Suprapubic skin (tissue), 4 donors: Measurements from ENCODE around the gene INF2. TPM values are rescaled to one million over a fixed set of nuclear protein-coding genes. Genes with fewer than 3 reads are reported as not detected.

Experiments
- DNase-seq, 2 donors: peaks; one replicate each; pipeline ENCODE4 v3.0.0-alpha.2; 2019; ENCODE audit warnings: low spot score in 2 of 2
- H3K27ac ChIP-seq: fragments of 200-600 bp; sonication (generic); one replicate; pipeline ENCODE4 v1.5.1; 2019
- H3K27me3 ChIP-seq: fragments of 200-600 bp; sonication (generic); one replicate; pipeline ENCODE4 v1.5.1; 2019
- H3K36me3 ChIP-seq: fragments of 200-600 bp; sonication (generic); one replicate; pipeline ENCODE4 v1.5.1; 2019
- H3K4me1 ChIP-seq: fragments of 200-600 bp; sonication (generic); one replicate; pipeline ENCODE4 v1.5.1; 2019
- H3K4me3 ChIP-seq: fragments of 200-600 bp; sonication (generic); one replicate; pipeline ENCODE4 v1.5.1; 2019; ENCODE audit warnings: mild to moderate bottlenecking
- H3K9me3 ChIP-seq: fragments of 200-600 bp; sonication (generic); one replicate; pipeline ENCODE4 v1.5.1; 2019
- EP300 ChIP-seq: sonication (generic); formaldehyde crosslinking; IDR thresholded peaks from one replicate; pipeline ENCODE4 v1.6.1; 2017; ENCODE audit warnings: antibody characterized with exemption
- POLR2A ChIP-seq, 2 donors: fragments of 450-650 bp; IDR thresholded peaks; one replicate each; pipeline ENCODE4 v1.6.1; 2017; ENCODE audit warnings: antibody characterized with exemption in 2 of 2, mild to moderate bottlenecking in 2 of 2, moderate library complexity in 2 of 2
- POLR2AphosphoS5 ChIP-seq, 3 donors: sonication (generic); formaldehyde crosslinking; IDR thresholded peaks; one replicate each; pipeline ENCODE4 v1.6.1; 2017; ENCODE audit warnings: antibody characterized with exemption in 3 of 3
- WGBS: methylation state at CpG from one replicate; pipeline ENCODE4 v1.1.5; 2018; 5-methylcytosine and 5-hydroxymethylcytosine counted together
- total RNA-seq, 4 donors: library from RNA; depleted of rRNA; stranded (reverse); fragments of >200 nt; gene quantifications; one replicate each; pipeline ENCODE4 v1.1.0, GENCODE V29; 2016
- TF ChIP-seq, protein P1 (sequence below), 2 donors: fragments of 200-600 bp in 1 of 2; fragments of 450-650 bp in 1 of 2; sonication (generic) in 1 of 2; IDR thresholded peaks; one replicate each; pipeline ENCODE4 v1.5.1; 2016 to 2019; ENCODE audit warnings: antibody characterized with exemption in 2 of 2, mild to moderate bottlenecking in 1 of 2, moderate library complexity in 1 of 2

Gene INF2
- total RNA-seq, 4 donors from 2014 or later: 52.1 to 126 (median 81.8) TPM

DNA sequence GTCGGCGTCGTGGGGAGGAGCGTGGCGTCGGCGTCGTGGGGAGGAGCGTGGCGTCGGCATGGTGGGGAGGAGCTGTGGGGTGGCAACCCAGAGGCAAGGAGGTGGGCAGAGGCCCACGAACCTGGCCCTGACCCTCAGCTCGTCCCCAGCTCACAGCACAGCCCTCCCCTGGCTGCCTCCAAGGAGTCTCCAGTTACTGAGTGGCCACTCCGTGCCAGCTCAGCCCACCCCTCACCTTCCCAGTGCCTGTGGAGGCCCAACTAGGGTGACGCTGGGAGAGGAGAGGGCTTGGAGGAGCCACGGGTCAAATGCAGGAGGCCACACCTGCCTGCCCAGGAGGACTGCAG is 40.4 kb downstream of the INF2 start:
- H3K4me1 ChIP-seq: peaks cover 35% of the 10 kb centered on the region

DNA sequence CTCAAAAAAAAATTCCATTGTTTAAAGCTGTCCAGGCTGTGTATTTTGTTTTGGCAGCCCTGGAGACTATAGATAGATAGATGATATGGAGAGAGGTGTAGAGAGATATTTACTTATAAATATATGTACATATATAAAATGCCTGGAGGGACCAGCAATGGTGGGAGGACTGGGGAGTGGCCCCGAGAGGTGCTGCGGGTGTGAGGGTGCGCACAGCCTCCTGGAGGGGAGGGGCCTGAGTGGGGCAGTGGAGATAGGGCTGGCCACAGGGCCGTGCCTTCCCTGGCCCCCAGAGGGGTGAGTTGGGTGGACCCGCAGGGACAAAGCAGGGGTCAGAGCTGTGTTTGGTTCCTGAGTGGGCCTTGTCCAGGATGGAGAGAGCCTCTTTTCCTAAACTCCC is 41.1 kb downstream of the INF2 start:
- no peaks in the 10 kb centered on the region for H3K36me3 ChIP-seq
- DNase-seq: no peak
- H3K27me3 ChIP-seq: no peaks in the 10 kb centered on the region
- no peaks in the 10 kb centered on the region for H3K9me3 ChIP-seq
- peaks cover 32% of the 10 kb centered on the region for H3K4me1 ChIP-seq
- H3K4me3 ChIP-seq: no peak overlapping the region
- no peak for TF ChIP-seq EP300
- TF ChIP-seq, protein P1, sequence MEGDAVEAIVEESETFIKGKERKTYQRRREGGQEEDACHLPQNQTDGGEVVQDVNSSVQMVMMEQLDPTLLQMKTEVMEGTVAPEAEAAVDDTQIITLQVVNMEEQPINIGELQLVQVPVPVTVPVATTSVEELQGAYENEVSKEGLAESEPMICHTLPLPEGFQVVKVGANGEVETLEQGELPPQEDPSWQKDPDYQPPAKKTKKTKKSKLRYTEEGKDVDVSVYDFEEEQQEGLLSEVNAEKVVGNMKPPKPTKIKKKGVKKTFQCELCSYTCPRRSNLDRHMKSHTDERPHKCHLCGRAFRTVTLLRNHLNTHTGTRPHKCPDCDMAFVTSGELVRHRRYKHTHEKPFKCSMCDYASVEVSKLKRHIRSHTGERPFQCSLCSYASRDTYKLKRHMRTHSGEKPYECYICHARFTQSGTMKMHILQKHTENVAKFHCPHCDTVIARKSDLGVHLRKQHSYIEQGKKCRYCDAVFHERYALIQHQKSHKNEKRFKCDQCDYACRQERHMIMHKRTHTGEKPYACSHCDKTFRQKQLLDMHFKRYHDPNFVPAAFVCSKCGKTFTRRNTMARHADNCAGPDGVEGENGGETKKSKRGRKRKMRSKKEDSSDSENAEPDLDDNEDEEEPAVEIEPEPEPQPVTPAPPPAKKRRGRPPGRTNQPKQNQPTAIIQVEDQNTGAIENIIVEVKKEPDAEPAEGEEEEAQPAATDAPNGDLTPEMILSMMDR (IDR thresholded peaks at IDR 0.05): no peak
- TF ChIP-seq POLR2AphosphoS5 (IDR thresholded peaks at IDR 0.05): no peak
- TF ChIP-seq POLR2A (IDR thresholded peaks at IDR 0.05): no peak
- no peak overlapping the region for H3K27ac ChIP-seq
- 79% methylated on average over 5 of the region's 5 CpGs for WGBS

More for the DNA sequence above, 40.4 kb downstream of the INF2 start:
- DNase-seq: no peak
- Histone ChIP-seq H3K9me3 (no peaks in the 10 kb centered on the region), H3K36me3 (no peaks in the 10 kb centered on the region), H3K4me3 (no peak overlapping the region), H3K27me3 (no peaks in the 10 kb centered on the region), H3K27ac (no peak overlapping the region)
- TF ChIP-seq EP300 (no peak), POLR2AphosphoS5 (IDR thresholded peaks at IDR 0.05) (no peak), POLR2A (IDR thresholded peaks at IDR 0.05) (no peak)
- TF ChIP-seq, protein P1 (IDR thresholded peaks at IDR 0.05): no peak
- WGBS: 92% methylated on average over 11 of the region's 16 CpGs

DNA sequence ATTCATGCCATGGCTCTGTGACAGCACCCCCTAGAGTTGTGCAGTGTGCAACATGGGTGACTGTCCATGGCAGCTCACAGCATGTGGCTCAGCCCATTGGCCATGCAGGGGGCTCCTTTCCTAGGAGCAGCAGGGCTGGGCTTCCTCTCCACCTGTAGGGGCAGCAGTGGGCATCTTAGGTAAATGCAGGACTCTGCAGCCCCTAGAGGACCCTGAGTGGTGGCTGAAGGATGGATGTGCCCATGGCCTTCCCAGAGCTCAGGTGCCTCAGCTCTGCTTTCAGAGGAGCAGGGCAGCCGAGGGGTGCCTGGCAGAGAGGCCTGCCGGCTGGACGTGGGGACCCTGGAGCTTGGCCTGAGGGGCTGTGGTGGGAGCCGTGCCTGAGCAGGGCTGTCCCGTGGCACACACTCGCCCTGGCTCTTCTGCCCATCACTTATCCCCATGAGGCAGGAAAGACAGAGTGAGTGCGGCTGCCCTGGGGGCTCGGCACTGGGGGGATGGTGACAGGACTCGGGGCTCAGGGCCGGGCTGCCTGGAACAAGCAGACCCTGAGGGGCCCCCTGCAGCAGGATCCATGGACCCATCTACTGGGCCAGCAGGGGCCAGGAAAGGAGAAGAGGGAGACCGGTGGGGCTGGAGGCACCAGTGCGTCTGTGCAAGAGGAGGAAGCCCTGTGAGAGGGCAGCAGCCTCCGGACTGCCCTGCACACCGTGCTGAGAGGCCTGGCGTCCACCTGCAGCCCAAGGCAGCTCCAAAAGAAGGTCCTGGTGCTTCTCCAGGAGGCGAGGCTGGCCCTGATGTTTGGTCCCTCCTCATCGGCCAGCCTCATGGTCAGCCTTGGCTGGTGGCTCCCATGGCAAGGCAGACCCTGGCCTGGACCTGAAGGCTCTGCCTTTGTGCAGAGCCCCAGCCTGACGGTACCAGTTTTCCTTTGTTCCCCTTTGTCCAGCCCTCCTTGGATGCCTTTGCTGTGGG is 42.2 kb downstream of the INF2 start:
- H3K4me1 ChIP-seq: peaks cover 44% of the 10 kb centered on the region
- no peaks in the 10 kb centered on the region for H3K36me3 ChIP-seq
- H3K4me3 ChIP-seq: no peak overlapping the region
- WGBS: 92% methylated on average over 10 of the region's 18 CpGs
- DNase-seq: no peak
- no peaks in the 10 kb centered on the region for H3K27me3 ChIP-seq
- TF ChIP-seq EP300: no peak
- TF ChIP-seq POLR2AphosphoS5 (IDR thresholded peaks at IDR 0.05): no peak
- TF ChIP-seq, protein P1 (IDR thresholded peaks at IDR 0.05): no peak
- no peak for TF ChIP-seq POLR2A (IDR thresholded peaks at IDR 0.05)
- H3K27ac ChIP-seq: no peak overlapping the region
- no peaks in the 10 kb centered on the region for H3K9me3 ChIP-seq

DNA sequence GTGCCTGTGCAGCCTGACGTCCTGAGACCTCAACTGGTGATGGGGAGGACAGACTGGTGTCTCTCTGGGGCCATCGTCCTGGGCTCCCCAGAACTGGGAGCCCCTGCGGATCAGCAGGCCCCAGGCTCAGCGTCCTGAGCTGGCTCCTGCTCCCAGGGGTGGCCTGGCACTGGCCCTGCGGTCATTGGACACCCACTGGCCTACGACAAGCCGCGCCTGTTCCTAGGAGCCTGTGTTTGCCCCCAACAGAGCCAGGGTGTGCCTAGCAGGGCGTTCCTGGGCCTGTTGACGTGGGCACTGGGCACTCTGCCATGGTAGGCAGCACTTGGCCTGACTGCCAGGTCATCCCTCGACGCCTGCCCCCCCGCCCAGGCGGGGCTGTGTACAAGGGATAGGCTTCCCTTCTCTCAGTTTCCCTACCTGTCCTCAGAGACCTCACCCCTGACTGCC is 43.0 kb downstream of the INF2 start:
- Histone ChIP-seq H3K4me1 (peaks cover 47% of the 10 kb centered on the region), H3K36me3 (no peaks in the 10 kb centered on the region), H3K27me3 (no peaks in the 10 kb centered on the region), H3K9me3 (no peaks in the 10 kb centered on the region), H3K4me3 (no peak overlapping the region), H3K27ac (no peak overlapping the region)
- WGBS: 43% methylated on average over 6 of the region's 14 CpGs
- peak in 1 of 3 donors; percentile 11 for TF ChIP-seq POLR2AphosphoS5 (IDR thresholded peaks at IDR 0.05)
- TF ChIP-seq, protein P1 (IDR thresholded peaks at IDR 0.05): no peak
- DNase-seq: no peak

DNA sequence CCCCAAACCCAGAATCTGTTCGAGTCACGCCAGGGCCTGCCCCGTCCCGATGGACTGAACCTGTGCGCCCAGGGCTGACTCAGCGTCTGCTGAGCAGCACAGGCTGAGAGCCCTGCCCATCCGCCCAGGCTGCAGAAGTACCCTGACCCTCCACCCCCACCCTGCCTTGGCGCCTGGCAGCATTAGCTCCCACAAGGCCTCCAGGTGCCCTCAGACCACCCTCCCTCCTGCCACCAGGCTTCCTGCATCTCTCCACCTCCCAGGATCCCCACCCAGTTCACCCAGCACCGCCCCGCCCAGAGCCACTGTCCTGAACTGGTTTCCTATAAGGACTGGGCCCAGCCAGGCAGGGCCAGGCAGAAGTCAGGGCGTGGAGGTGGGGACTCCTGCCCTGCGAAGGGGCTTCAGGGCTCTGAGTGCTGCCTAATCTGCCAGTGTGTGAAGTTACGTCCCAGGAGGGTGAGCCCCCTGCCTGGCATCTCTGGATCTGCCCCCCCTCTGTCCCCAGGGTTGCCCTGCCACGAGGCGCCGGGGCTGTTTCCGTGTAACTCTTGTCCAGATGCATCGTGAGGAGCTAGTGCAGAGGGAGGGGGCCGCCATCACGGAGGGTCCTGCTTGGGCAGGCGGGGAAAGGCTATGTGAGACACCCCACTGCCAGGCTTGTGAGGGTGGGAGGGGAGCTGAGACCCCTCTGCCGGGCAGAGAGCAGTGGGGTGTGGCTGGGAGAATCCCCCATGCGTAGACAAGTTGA is 43.7 kb downstream of the INF2 start:
- DNase-seq: no peak
- WGBS: 61% methylated on average over 19 of the region's 23 CpGs
- H3K27ac ChIP-seq: no peak overlapping the region

More for the DNA sequence above, 43.7 kb downstream of the INF2 start:
- Histone ChIP-seq H3K4me1 (peaks cover 47% of the 10 kb centered on the region), H3K27me3 (no peaks in the 10 kb centered on the region), H3K36me3 (no peaks in the 10 kb centered on the region), H3K4me3 (no peak overlapping the region), H3K9me3 (no peaks in the 10 kb centered on the region)
- TF ChIP-seq POLR2A (IDR thresholded peaks at IDR 0.05) (no peak), POLR2AphosphoS5 (IDR thresholded peaks at IDR 0.05) (no peak)
- TF ChIP-seq, protein P1 (IDR thresholded peaks at IDR 0.05): no peak
